ENCODE measurements around the gene BAK1.
"Not testable (repeated sequence)": the region's sequence is repeated elsewhere in the genome, so short reads cannot be mapped to it uniquely, and the experiment has no call there.

Gene BAK1

GRCh38 chr6:33607784-33608161 lies 27.7 kb upstream of the BAK1 start:
- DNase-seq (ENCODE audit: low read depth): no peak

- no peak for DNase-seq (ENCODE audit: low read depth)
These were observed 27.2 kb upstream of the BAK1 start for GRCh38 chr6:33607126-33607783.

DNA sequence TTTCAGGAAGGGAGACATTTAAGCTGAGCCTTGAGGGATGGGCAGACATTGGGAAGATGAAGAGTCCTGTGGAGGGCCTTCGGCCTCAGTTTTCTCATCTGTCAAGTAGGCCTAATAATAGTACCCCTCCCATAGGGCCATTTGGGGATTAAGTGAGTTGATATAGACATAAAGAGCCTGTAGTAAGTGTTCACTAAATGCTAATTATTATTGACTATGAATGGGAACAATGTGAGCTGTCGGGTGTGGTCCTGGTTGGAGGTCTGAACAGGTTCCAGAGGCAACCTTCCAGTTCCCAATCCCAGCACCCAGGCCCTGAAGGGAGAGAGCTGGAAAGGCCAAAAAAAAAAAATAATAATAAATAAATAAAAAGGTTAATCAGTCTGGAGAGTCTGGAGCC lies 26.6 kb upstream of the BAK1 start:
- no peak for DNase-seq (ENCODE audit: low read depth)

GRCh38 chr6:33604941-33605854 lies 25.1 kb upstream of the BAK1 start:
- no peak for DNase-seq (ENCODE audit: low read depth)

- no peak for DNase-seq (ENCODE audit: low read depth)
These were observed 22.1 kb upstream of the BAK1 start for GRCh38 chr6:33602180-33602579.

DNA sequence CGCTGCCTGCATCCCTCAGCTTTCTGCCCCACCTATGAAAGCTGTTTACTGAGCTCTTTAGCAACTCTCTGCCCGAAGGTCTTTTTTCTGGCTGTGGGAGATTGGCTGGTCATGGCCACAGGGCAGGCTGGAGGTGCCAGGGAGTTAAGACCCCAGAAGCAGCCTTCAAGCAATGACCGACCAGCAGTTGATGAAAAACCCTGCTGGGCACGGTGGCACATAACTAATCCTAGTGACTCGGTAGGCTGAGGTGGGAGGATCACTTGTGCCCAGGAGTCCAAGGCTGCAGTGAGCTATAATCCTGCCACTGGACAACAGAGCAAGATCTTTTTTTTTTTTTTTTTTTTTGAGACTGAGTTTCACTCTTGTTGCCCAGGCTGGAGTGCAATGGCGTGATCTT lies 20.7 kb upstream of the BAK1 start:
- no peak for DNase-seq (ENCODE audit: low read depth)

- no peak for DNase-seq (ENCODE audit: low read depth)
These were observed 19.4 kb upstream of the BAK1 start for GRCh38 chr6:33599413-33599938.

DNA sequence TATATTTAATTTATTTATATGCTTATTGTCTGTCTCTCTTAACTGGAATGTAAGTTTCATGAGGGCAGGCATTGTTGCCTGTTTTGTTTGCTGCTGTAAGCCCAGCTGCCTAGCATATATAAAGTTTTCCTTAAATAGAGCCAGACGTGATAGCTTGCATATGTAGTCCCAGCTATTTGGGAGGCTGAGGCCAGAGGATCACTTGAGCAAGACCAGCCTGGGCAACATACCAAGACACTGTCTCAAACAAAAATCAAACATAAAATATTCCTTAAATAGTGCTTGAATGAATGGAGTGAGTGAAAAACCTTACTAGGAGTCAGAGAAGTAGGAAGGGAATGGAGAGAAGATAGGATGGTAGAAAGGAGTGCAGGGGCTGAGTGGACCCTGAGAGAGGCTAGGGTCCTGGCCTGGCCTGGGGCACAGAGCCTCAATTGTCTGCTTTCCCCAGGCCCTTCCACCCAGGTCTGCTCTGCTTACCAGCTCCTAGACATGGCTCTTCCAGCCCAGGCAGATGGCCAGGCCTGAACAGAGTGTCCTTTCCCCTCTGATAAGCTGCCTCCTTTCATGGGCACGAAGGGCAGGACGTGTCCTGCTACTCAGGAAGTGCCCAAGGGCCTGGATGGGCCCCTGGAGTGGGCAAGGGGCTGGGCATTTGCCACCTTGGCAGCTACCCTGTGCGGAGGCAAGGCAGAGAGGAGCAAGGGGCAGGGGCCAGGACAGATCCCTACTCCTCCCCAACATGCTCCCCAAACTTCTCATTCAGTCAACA lies 17.7 kb upstream of the BAK1 start:
- DNase-seq (ENCODE audit: low read depth): no peak

DNA sequence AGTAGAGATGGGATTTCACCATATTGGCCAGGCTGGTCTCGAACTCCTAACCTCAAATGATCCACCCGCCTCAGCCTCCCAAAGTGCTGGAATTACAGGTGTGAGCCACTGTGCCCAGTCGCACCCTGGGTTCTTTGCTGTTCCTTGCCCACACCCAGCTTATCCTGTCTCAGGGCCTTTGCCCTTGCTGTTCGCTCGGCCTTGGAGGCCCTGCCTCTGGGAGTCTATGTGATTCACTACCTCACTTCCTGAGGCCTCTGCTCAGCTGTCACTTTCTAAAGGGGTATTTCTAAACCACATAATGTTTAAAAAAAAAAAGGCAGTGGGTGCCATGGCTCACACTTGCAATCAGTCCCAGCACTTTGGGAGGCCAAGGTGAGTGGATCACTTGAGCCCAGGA lies 16.8 kb upstream of the BAK1 start:
- DNase-seq (ENCODE audit: low read depth): not testable (repeated sequence)

DNA sequence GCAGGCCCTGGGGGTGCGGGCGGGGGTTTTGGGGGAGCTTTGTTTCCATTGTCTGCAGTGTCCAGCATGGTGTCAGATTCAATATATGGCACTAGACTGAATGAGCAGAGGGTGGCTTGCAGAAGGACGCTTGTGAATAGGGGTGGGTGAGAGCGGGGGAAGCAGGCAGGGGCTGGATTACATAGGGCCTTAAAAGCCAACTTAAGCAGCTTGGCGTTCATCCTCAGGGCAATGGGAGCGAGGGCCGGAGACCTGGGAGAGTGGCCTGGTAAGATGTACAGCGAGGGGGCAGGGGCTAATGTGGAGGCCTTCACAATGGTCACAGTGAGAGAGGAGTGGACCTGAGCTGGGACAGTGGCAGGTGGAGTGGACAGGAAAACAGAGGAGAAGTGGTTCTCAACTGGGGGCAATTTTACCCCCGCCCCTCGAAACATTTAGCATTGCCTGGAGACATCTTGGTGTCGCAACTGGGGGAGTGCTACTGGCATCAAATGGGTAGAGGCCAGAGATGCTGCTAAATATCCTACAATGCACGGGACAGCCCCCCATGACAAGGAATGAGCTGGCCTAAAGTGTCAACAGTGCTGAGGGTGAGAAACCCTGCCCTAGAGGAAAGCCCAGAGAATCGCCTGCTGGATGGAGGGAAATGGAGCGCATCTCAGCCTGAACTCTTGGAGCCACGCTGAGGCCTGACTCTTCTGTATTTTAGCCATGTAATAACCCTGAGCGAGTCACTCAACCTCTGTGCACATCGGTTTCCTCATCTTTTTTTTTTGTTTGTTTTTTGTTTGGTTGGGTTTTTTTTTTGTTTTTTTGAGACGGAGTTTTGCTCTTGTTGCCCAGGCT lies 15.1 kb upstream of the BAK1 start:
- no peak for DNase-seq (ENCODE audit: low read depth)

GRCh38 chr6:33593414-33593727 lies 13.3 kb upstream of the BAK1 start:
- DNase-seq (ENCODE audit: low read depth): no peak

GRCh38 chr6:33592595-33593413 lies 12.7 kb upstream of the BAK1 start:
- DNase-seq (ENCODE audit: low read depth): no peak

- DNase-seq (ENCODE audit: low read depth): no peak
These were observed 12.2 kb upstream of the BAK1 start for GRCh38 chr6:33592280-33592594.

- no peak for DNase-seq (ENCODE audit: low read depth)
These were observed 11.5 kb upstream of the BAK1 start for GRCh38 chr6:33591424-33592032.

DNA sequence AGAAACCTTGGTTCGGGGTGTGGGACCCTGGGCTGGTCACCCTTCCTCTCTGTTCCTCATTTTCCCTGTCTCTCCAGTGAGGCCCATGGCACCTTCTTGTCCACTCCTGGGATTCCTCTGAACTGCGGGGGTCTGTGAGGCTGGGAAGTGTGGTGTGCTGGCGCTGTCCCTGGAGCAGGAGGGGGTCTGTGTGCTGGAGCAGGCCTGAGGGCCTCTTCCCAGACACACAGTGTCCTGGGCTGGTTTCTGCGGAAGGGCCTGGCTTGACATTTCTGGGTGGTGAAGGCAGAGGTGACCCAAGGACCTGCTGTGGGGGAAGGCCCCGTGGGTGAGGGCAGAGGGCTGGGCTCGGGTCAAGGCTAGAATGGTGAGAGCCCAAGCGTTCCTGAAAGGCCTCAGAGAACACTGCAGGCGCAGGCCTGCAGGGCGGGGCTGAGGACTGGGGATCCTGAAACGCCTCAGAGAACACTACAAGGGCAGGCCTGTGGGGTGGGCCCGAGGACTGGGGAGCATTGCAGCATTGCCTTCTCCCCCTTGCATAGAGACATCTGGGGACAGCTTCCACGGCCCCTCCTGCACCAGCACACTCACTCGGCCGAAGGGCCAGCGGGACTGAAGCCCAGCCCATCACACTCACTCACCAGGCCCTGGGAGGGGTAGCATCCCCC lies 10.6 kb upstream of the BAK1 start:
- DNase-seq (ENCODE audit: low read depth): no peak

GRCh38 chr6:33589731-33590530 lies 9.9 kb upstream of the BAK1 start:
- DNase-seq (ENCODE audit: low read depth): peak; percentile 79

DNA sequence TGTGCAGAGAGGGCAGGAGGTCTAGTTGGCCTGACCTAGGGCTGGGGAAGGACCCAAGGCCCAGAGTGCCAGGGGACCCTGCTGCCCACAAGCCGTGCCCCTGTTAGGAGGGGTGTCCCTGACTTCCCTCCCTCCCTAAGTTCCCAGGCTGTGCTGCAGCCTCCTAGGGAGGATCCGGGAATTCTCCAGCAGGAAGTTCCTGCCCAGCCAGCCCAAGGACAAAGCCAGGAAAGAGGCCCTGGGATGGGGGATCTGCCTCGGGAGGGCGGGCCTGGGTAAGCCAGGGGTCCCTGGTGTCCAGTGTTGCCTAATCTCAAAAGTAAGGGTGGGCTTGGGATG lies 9.3 kb upstream of the BAK1 start:
- no peak for DNase-seq (ENCODE audit: low read depth)

DNA sequence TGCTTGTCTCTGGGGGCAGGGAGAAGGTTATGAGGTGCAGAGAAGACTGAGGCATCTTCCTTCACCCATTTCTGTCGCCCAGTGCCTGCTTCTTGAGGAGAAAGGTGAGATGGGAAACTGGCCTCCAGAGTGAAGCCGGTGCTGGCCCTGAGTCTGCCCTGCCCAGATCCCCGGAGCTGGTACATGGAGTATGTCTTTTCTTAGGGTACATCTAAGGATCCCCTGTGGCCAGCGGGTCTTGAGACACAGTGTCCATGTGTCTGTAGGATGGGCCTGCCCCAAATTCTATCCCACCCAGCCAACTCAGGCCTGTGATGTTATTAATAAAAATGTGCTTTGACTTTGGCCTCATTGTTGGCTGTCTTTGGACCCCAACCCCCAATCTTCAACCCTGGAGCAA lies 8.8 kb upstream of the BAK1 start:
- DNase-seq (ENCODE audit: low read depth): no peak

DNA sequence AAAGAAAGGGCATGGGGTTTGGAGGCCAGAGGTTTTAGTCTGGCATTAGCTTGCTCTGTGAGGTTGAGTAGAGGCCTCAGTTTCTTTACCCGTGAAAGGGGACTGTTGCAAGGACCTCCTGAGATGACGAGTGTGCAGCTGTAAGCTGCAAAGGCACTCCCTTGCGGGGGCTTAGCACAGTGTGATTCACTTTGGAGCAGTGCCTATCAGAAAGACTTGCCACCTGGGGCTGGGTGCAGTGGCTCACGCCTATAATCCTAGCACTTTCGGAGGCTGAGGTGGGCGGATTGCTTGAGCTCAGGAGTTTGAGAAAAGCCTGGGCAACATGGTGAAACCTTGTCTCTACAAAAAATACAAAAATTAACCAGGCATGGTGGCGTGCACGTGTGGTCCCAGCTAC lies 7.5 kb upstream of the BAK1 start:
- DNase-seq (ENCODE audit: low read depth): no peak

Data from stromal cell of bone marrow (primary cell).